ENCODE data around the gene RAB3GAP2. TPM values are rescaled to one million over a fixed set of nuclear protein-coding genes. Genes with fewer than 3 reads are reported as not detected.
"Not testable (repeated sequence)": the region's sequence is repeated elsewhere in the genome, so short reads cannot be mapped to it uniquely, and the experiment has no call there.

RAB3GAP2 gene
- total RNA-seq, 1 donor from 2014 or later, result 37.0 TPM

GRCh38 chr1:220189750-220190347 lies 82.4 kb downstream of the RAB3GAP2 start:
- peak; percentile 46 for DNase-seq

DNA sequence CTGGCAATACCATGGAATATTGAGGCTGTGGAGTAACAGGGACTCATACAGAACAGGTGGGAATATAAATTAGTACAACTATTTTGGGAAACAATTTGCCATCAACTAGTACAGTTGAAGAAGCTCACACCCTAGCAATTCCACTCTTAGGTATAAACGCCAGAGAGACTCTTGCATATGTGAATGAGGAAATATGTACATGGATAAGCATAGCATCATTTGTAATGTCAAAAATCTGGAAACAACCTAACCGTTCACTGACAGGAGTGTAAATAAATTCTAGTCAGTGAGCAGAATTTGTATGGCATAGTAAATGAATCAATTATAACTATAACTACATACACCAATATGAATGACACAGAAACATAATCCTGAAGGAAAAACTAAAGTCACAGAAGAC lies 83.7 kb downstream of the RAB3GAP2 start:
- no peak for DNase-seq

GRCh38 chr1:220186752-220187151 lies 85.5 kb downstream of the RAB3GAP2 start:
- DNase-seq, result no peak

GRCh38 chr1:220184506-220184905 lies 87.7 kb downstream of the RAB3GAP2 start:
- DNase-seq, result no peak

GRCh38 chr1:220182656-220183055 lies 89.6 kb downstream of the RAB3GAP2 start:
- no peak for DNase-seq

DNA sequence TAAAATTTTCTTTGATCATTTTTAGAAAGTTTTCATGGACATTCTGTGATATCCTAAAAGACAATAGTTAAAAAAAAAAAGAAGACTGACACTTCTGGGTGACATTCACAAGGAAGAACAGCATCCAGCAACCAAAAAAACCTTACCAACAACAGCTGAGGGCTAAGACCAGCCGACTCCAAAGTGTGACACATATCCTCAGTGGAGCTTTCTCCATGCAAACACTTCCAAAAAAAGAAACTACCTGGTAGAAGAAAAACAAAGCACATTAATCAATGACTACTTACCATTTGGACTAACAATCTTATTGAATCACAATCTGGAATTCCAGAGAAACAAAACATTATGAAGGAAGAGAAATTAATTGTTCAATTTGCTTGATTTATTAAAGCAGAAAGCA lies 90.1 kb downstream of the RAB3GAP2 start:
- no peak for DNase-seq

GRCh38 chr1:220176540-220176939 lies 95.7 kb downstream of the RAB3GAP2 start:
- no peak for DNase-seq

DNA sequence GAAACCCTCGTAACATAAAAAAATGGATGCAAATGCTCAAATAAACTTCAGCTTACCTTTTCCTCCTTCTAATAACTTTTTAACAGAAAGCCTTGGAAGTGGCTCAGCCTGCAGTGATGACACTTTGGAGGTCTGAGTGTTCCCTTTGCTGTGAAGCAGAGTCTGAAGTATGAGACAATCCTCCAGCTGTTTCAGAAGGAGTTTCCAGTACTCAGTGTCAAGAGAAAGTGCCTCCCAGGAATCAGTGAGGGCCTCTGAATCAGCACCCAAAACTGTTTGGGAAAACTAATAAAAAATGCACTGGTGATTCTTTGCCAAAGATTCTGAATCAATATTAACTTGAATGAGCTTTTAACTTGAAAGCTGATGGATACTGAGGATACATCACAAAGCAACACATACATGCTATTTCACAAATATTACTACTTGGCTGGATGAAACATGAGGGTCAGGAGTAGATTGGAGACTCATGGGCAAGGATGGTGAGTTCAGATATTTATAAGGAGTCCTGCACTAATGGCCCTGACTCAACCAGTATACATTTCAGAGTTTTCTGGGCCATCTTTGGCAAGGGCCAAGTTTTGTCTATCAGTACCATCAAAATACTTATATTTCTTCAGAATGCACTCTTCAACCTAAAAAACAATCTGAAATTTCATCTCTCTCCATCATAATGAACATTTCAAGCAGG lies 101.3 kb downstream of the RAB3GAP2 start:
- no peak for DNase-seq

GRCh38 chr1:220169887-220170286 lies 102.4 kb downstream of the RAB3GAP2 start:
- DNase-seq, result not testable (repeated sequence)

DNA sequence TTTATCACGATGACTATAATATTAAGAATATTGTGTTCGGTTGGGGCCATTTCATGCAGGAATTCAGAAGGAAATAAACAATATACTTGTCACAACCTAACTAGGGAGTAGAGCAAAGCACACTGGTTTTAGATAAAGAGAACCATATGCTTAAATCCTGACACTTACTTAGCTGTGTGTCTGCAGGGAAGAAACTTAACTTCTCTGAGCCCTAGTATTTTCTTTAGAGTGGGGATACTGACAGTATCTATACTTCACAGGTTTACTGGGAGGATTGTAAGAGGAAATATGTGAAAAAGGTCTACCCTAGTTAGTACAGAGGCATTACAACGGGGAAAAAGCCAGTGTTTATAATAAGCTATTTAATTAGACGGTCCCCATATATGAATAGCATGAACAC lies 105.4 kb downstream of the RAB3GAP2 start:
- no peak for DNase-seq

- no peak for DNase-seq
Measured at GRCh38 chr1:220164517-220164916, 107.7 kb downstream of the RAB3GAP2 start.

GRCh38 chr1:220164116-220164515 lies 108.1 kb downstream of the RAB3GAP2 start:
- DNase-seq, result peak; percentile 85

- DNase-seq, result no peak
Measured at GRCh38 chr1:220160027-220160426, 112.2 kb downstream of the RAB3GAP2 start.

DNA sequence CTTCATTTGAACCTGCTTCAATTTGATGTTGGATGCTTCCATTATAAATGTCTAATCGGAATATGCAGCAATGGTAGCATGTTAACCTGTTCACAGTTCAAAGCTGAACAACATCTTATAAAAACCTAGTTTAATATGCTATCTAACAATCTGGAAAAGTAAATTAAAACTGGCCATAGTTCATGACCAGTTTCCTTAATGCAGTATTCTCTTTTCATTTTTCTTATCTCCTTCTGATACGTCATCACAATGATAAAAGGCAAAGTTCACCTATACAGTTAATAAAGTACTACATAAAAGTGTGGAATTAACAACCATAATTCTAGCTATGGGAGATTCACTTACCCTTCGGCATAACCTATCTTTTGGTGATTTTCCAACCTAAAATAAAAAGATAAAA lies 113.2 kb downstream of the RAB3GAP2 start:
- DNase-seq, result no peak

GRCh38 chr1:220158530-220158929 lies 113.7 kb downstream of the RAB3GAP2 start:
- DNase-seq, result not testable (repeated sequence)

DNA sequence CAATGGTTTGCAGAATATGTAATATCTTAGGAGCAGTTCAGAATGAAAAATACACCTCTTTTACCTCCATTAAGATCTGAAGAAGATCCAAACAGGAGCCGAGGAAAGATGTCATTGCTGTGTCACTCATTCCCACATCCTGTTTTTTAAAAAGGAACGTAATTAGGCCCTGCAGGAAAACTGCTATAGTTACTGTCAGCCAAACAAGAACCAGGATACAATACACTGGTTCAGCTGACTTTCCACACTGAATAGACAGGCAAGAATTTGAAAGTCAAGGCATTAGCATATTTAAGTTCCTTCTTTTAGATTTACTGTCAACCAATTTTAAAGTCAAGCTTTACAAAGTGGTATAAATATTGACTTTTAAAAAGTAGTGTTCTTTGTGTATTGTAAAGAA lies 114.5 kb downstream of the RAB3GAP2 start:
- DNase-seq, result no peak

DNA sequence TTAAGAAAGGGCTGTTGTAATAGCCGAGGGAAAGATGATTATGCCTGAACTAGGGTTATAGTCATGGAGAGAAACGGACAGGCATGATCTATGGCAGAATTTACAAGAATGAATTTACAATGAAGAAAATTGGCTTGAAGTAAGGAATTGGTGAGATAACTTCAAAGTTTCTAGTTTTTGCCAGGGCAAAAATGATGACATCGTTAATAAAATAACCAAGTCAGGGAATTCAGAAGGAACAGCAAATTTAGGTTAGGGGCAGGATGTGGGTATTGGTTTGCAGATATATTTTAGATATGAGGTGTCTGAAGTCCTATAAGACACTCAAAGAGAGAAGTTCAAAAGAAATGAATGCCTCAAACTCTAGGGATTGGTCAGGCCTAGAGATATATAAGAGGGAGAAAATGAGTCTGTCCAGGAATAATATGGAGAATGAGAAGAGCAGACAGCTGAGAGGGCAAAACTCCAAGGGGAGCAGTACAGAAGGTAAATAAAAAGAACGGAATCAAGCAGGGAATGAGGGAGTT lies 115.6 kb downstream of the RAB3GAP2 start:
- no peak for DNase-seq

GRCh38 chr1:220153147-220153546 lies 119.1 kb downstream of the RAB3GAP2 start:
- DNase-seq, result no peak

GRCh38 chr1:220151454-220151853 lies 120.8 kb downstream of the RAB3GAP2 start:
- DNase-seq, result no peak

GRCh38 chr1:220149742-220150141 lies 122.5 kb downstream of the RAB3GAP2 start:
- DNase-seq, result no peak

DNA sequence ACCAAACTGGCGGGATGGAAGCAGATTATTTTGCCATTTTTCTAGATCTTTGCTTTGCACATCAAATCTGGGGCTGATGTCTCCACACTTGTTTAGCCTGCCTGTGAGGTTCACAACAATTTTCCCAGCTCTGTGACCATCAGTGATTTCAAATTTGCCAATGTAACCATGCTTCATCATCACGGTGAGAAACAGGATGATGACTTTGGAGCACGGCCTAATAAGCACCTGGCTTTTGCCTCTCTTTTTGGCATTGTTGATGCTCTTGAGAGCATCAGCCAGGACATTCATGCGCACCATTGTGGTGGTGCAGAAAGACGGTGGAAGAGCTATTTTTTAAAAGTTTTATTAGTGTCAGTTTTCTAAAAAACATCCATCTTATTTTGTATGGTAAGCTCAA lies 128.2 kb downstream of the RAB3GAP2 start:
- DNase-seq, result no peak

- DNase-seq, result peak; percentile 17
Measured at GRCh38 chr1:220139966-220140365, 132.3 kb downstream of the RAB3GAP2 start.

DNA sequence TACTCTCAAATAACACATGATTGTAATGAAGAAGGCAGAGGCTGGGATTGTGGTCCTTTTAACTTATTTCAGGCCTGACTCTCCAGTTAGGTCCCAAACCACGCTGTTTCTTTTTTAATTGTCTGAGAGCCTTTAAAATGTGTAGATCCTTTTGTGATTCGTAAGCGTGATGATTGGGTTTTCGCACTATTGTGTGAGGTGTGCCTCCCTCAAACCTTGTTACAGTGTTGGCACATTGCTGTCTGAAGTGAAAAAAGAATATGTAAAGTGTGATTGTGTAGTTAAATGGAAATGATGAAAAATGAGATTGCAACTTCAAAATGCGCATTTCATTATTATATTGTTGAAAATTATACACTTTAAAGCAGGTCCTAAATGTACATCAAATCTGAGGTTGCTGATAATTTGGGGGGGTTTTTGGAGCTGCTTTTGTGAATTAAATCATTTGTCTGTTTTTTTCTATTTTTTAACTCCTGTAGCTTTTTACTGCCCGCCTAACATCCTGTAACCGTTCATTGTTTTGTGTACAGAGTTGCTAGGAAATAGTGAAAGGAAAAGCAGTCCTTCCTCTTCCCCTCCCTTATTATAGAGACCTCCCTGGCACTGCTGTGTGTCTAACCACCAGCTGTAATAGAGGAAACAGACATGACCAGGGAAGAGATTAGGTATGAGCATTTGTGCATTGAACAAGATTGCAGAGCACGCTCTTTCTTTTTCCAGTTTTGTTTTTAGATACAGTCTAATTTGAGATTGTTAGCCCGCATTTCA lies 135.1 kb downstream of the RAB3GAP2 start:
- peak; percentile 9 for DNase-seq

Measured in tongue (tissue), 2 donors.